PFSK-1 (cell line): ENCODE results near the gene LGALS8.

Experiments used
- FOXP2 ChIP-seq: optimal IDR thresholded peaks from 2 replicates; pipeline ENCODE3; 2011; ENCODE audit warnings: borderline replicate concordance, control low read depth, inconsistent platforms; ENCODE audit not compliant: insufficient read depth; ENCODE audit errors: extremely low read length, extremely low read depth
- POLR2AphosphoS5 ChIP-seq: IDR thresholded peaks from 2 replicates; pipeline ENCODE4 v1.6.1; 2012; ENCODE audit warnings: low read depth, mild to moderate bottlenecking, control low read depth, low read length, moderate library complexity
- SIN3A ChIP-seq: IDR thresholded peaks from 2 replicates; pipeline ENCODE4 v1.6.1; 2012; ENCODE audit warnings: mild to moderate bottlenecking, low read length, moderate library complexity, borderline replicate concordance; ENCODE audit not compliant: insufficient read depth
- TAF1 ChIP-seq: IDR thresholded peaks from 2 replicates; pipeline ENCODE4 v1.6.1; 2012; ENCODE audit warnings: low read length, control low read depth, borderline replicate concordance; ENCODE audit not compliant: insufficient read depth
- TF ChIP-seq, protein P1 (sequence below), 2 experiments: IDR thresholded peaks; 2 replicates each; pipeline versions ENCODE4 v1.6.1 to v1.8.0; 2011 to 2012; ENCODE audit warnings: low read depth in 2 of 2, low read length in 2 of 2, control low read depth in 1 of 2, inconsistent platforms in 1 of 2, mild to moderate bottlenecking in 1 of 2, moderate library complexity in 1 of 2; ENCODE audit not compliant: insufficient read depth in 1 of 2

Gene LGALS8

DNA sequence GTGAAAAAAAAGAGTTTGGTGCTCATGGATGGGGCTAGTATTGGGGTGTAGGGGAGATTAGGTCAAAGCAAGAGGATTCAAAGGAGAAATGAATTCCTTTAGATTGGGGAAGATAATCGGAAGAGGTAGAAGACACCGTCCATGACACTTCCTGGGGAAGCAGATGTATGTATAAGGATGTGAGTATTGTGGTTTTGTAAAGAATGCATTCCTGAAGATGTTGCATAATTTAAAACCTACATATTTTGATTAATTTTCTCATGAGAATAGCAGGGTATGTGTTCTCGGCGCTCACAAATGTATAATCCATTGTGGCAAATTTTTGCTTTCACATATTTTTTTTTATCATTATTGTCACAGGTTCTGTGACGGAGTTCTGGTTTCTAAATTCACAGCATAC is 5.5 kb upstream of the LGALS8 start:
- TF ChIP-seq FOXP2 (no peak), SIN3A (no peak)

DNA sequence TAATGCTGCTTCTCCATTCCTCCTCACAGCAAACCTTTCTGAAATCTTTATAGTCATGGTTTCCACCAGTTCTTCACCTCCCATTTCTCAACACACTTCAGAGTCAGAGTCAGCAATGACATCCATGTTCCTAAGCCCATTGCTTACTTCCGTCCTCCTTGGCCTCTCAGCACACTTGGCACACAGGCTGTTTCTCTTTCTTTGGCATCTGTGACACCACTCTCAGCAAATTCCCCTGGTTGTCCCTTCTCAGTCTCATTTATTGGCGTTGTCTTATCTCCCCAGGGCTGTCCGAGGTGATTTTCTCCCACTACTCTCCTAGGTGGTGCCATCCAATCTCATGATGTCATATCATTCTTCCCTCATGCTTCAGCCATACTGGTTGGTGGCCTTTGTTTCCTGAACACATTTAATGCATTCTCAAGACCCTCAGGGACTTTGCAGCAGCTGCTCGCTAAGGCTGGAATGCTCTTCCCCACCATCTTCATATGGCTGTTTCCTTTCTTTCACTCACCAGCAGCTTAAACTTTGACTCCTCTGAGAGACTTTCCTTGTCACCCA is 3.3 kb upstream of the LGALS8 start:
- TF ChIP-seq POLR2AphosphoS5 (no peak), SIN3A (no peak)

DNA sequence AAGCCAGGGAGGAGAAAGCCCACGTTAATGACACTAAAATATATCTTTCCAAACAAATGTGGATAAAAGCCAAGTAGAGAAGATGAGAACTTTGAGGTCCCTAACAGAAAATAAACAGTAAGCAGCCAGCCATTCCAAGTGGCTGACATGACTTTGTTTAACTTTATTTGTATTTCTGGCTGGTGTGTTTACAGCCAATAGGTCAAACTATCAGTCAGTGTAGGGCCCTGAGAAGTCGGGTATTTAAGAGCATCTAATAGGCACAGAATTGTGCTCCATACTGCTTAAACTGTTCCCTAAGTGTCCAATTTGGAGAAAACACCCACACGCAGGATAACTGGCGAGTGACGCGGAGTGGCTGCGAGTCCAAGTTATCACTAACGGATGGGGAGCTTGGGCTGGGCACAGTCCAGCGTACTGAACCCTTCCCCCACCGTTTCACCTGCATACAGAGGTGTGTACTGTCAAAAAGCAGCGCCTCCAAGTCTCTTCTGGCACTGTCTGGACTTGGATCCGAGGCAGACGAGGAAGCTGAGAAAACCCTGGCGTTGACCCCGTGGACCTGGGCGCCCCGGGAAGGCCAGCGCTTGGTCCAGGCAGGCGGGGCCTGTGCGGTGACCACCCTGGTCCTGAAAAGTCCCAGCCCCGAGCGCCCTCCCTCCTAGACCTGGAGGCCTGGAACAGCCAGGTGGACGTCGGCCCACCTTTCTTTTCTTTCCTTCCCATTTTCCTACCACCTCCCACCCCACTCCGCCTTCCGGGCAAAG is 662 bp upstream of the LGALS8 start:
- TF ChIP-seq, protein P1, sequence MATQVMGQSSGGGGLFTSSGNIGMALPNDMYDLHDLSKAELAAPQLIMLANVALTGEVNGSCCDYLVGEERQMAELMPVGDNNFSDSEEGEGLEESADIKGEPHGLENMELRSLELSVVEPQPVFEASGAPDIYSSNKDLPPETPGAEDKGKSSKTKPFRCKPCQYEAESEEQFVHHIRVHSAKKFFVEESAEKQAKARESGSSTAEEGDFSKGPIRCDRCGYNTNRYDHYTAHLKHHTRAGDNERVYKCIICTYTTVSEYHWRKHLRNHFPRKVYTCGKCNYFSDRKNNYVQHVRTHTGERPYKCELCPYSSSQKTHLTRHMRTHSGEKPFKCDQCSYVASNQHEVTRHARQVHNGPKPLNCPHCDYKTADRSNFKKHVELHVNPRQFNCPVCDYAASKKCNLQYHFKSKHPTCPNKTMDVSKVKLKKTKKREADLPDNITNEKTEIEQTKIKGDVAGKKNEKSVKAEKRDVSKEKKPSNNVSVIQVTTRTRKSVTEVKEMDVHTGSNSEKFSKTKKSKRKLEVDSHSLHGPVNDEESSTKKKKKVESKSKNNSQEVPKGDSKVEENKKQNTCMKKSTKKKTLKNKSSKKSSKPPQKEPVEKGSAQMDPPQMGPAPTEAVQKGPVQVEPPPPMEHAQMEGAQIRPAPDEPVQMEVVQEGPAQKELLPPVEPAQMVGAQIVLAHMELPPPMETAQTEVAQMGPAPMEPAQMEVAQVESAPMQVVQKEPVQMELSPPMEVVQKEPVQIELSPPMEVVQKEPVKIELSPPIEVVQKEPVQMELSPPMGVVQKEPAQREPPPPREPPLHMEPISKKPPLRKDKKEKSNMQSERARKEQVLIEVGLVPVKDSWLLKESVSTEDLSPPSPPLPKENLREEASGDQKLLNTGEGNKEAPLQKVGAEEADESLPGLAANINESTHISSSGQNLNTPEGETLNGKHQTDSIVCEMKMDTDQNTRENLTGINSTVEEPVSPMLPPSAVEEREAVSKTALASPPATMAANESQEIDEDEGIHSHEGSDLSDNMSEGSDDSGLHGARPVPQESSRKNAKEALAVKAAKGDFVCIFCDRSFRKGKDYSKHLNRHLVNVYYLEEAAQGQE (IDR thresholded peaks at IDR 0.05; ENCODE audit: insufficient read depth in 1 of 2, low read depth in 2 of 2, low read length in 2 of 2), result no peak
- TF ChIP-seq SIN3A (no peak), FOXP2 (no peak), TAF1 (no peak), POLR2AphosphoS5 (no peak)

DNA sequence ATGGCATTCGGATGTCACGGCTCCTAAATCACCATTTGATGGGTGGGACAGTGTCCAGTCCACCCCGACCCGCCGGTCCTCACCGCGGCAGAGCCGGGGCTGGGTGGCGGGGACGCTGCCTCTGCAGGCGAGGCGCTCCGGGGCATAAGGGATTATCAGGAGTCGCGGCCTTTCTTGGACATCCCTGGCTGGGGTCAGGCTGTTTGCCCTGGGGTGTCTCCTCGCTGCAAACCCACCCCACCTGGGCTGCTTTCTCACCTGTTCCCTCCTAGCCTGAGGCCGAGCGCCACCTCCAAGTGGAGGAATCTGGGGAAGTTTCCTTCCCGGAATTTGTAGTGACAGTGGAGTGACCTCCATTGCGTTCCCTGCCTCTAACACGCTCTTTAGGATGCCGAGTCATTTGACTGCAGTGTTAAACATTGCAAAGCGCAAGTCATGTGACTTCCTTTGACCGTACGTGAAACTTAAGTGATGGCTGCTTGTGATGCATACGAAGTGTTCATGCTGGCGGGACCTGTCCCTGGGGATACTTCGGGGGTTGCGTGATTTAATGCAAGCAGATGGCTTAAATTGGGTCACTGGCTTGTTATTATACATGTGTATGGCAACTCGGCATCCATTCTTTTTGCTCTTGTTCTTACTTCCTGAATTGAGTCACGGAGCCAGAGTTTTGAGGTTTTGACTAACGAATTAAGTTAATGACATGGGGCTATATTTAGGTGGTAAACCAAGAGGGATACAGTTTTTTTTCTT is 536 bp downstream of the LGALS8 start:
- no peak for TF ChIP-seq TAF1
- TF ChIP-seq, protein P1 (IDR thresholded peaks at IDR 0.05; ENCODE audit: insufficient read depth in 1 of 2, low read depth in 2 of 2, low read length in 2 of 2), result no peak
- no peak for TF ChIP-seq POLR2AphosphoS5
- no peak for TF ChIP-seq FOXP2
- TF ChIP-seq SIN3A, result no peak

DNA sequence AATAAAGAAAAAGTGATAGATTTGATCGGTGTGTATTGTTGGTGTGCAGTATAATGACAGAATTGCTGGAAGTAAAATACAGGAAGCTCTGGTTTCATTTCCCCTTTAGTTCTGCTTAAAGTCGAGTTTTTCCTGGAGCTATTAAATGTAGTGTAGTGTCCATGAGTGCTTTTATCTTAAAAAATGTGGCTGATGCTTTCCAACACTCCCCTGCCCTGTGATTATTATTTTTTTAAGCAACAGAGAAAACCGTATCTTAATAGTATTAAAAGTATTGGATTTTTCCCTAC is 1.1 kb downstream of the LGALS8 start:
- TF ChIP-seq POLR2AphosphoS5, result no peak
- no peak for TF ChIP-seq TAF1
- no peak for TF ChIP-seq FOXP2
- TF ChIP-seq, protein P1 (IDR thresholded peaks at IDR 0.05; ENCODE audit: insufficient read depth in 1 of 2, low read depth in 2 of 2, low read length in 2 of 2), result no peak
- TF ChIP-seq SIN3A, result no peak

DNA sequence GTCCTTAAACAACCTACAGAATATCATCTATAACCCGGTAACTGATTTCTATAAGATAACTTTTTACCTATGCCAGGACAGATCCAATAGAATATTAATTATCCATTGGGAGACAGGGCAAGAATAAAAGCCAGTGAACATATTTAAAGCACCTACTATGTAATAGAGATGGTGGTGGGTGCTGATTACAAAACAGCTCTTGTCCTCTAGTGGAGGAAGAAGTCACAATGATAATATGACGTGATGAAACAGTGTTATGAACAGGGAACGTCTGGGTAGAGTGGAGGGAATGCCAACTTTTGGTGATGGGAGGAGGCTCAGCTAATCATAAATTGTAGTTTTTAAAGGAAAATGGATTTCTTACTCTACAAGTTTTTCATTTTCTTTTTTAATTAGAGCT is 2.3 kb downstream of the LGALS8 start:
- TF ChIP-seq TAF1, result no peak
- no peak for TF ChIP-seq POLR2AphosphoS5
- TF ChIP-seq SIN3A, result no peak
- TF ChIP-seq, protein P1 (IDR thresholded peaks at IDR 0.05; ENCODE audit: insufficient read depth in 1 of 2, low read depth in 2 of 2, low read length in 2 of 2), result no peak
- no peak for TF ChIP-seq FOXP2
